Measurements from ENCODE around the gene MPST. TPM values are rescaled to one million over a fixed set of nuclear protein-coding genes. Genes with fewer than 3 reads are reported as not detected.

Gene MPST
- total RNA-seq, 1 experiment from 2014 or later = 51.2 TPM

DNA sequence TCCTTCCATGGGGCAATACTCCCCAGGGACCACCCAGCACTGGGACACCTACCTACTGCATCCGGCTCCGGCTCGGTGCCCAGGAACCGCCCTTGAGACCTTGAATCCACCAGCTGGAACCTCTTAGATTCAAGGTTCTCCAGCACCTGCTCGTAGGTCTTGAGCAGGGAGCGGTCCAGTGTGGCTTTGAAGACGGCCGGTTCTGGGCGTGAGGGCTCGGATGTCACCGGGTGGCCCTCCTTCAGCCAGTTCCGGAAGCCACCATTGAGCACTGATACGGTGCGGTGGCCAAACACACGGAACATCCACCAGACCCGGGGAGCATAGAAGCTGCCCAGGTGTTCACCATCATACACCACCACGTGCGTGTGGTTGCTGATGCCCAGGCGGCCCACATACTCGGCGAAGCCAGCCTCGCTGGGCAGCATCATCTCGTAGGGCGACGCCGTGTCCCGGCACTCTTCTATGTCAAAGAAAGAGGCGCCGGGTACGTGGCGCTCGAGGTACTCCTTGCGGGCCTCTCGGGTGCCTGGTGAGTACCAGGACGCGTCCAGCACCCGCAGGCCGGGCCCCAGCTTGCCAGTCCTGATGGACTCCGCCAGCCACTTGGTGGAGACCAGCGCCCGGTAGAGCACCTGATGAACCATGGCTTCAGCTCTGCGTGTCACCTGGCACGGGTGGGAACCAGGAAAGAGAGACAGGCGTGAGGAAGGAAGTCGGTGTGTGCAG, 1.3 kb upstream of the MPST start:
- H3K27me3 Mint-ChIP-seq (ENCODE audit: insufficient read depth, unreplicated experiment) = no peaks in the 10 kb centered on the region
- H3K4me1 Mint-ChIP-seq (ENCODE audit: insufficient read depth, unreplicated experiment) = peaks cover 22% of the 10 kb centered on the region
- H3K36me3 Mint-ChIP-seq (ENCODE audit: insufficient read depth, unreplicated experiment) = no peaks in the 10 kb centered on the region
- ChIA-PET CTCF (interaction anchor here (0.6 to 1.5 kb wide), 5 partner anchors 14 to 474 kb away, joined by 3 to 7 read pairs (median 3); no protein-coding TSS in a partner anchor), POLR2A (interaction anchor here (0.5 to 5.6 kb wide), 8 partner anchors 13 to 358 kb away, joined by 3 to 95 read pairs (median 8); no protein-coding TSS in a partner anchor)
- TF ChIP-seq CTCF (IDR thresholded peaks at IDR 0.05; ENCODE audit: unreplicated experiment) = no peak
- no peak for DNase-seq (ENCODE audit: unreplicated experiment)
- H3K4me3 Mint-ChIP-seq (ENCODE audit: unreplicated experiment) = peak overlapping the region; percentile 91
- BruUV-seq (replicated peaks) = no TSS peak
- H3K27ac Mint-ChIP-seq (ENCODE audit: low read depth, unreplicated experiment) = peak overlapping the region; percentile 54
- intact Hi-C loops (cut with micrococcal nuclease) = no loop called here
- no peaks in the 10 kb centered on the region for H3K9me3 Mint-ChIP-seq (ENCODE audit: unreplicated experiment)

GRCh38 chr22:37018815-37019308, 680 bp upstream of the MPST start:
- Mint-ChIP-seq H3K36me3 (ENCODE audit: insufficient read depth, unreplicated experiment) (peaks cover 3% of the 10 kb centered on the region), H3K27ac (ENCODE audit: low read depth, unreplicated experiment) (peak overlapping the region; percentile 54), H3K4me3 (ENCODE audit: unreplicated experiment) (peak overlapping the region; percentile 91), H3K4me1 (ENCODE audit: insufficient read depth, unreplicated experiment) (peaks cover 22% of the 10 kb centered on the region), H3K27me3 (ENCODE audit: insufficient read depth, unreplicated experiment) (no peaks in the 10 kb centered on the region), H3K9me3 (ENCODE audit: unreplicated experiment) (no peaks in the 10 kb centered on the region)
- no peak for TF ChIP-seq CTCF (IDR thresholded peaks at IDR 0.05; ENCODE audit: unreplicated experiment)
- peak; percentile 36 for DNase-seq (ENCODE audit: unreplicated experiment)
- ChIA-PET POLR2A (interaction anchor here (0.5 to 5.6 kb wide), 12 partner anchors 9 to 490 kb away, joined by 3 to 95 read pairs (median 7); partner anchors contain the start of genes EIF3D and IFT27), CTCF (interaction anchor here (0.6 to 2.0 kb wide), 7 partner anchors 12 to 474 kb away, joined by 3 to 11 read pairs (median 4); no protein-coding TSS in a partner anchor)
- intact Hi-C loops (cut with micrococcal nuclease) = no loop called here
- TSS peak; percentile 34 for BruUV-seq (replicated peaks)

DNA sequence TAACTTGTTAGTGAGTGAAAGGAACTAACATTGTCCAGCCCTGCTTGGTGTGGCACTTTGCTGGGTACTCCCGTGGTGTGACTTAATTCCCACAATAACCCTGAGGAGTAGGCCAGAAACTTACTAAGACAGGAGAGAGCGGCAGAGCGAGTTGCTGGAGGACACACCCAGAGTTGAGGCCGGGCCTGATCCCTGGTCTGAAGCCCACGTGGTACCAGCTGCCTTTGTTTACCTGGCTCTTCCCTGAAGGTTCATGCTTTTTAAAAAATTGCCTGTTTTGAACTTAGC, 594 bp downstream of the MPST start:
- intact Hi-C loops (cut with micrococcal nuclease) = no loop called here
- peaks cover 27% of the 10 kb centered on the region for H3K4me1 Mint-ChIP-seq (ENCODE audit: insufficient read depth, unreplicated experiment)
- CTCF ChIA-PET = interaction anchor here (0.6 to 2.0 kb wide), 8 partner anchors 10 to 32 kb away, joined by 3 to 11 read pairs (median 4); no protein-coding TSS in a partner anchor
- no peaks in the 10 kb centered on the region for H3K9me3 Mint-ChIP-seq (ENCODE audit: unreplicated experiment)
- peak overlapping the region; percentile 88 for H3K27ac Mint-ChIP-seq (ENCODE audit: low read depth, unreplicated experiment)
- peak overlapping the region; percentile 91 for H3K4me3 Mint-ChIP-seq (ENCODE audit: unreplicated experiment)
- H3K36me3 Mint-ChIP-seq (ENCODE audit: insufficient read depth, unreplicated experiment) = peaks cover 12% of the 10 kb centered on the region
- DNase-seq (ENCODE audit: unreplicated experiment) = peak; percentile 58
- no peak for TF ChIP-seq CTCF (IDR thresholded peaks at IDR 0.05; ENCODE audit: unreplicated experiment)
- TSS peak; percentile 52 for BruUV-seq (replicated peaks)
- H3K27me3 Mint-ChIP-seq (ENCODE audit: insufficient read depth, unreplicated experiment) = no peaks in the 10 kb centered on the region
- POLR2A ChIA-PET = interaction anchor here (0.6 to 5.6 kb wide), 9 partner anchors 11 to 491 kb away, joined by 3 to 95 read pairs (median 7); partner anchors contain the start of genes EIF3D and IFT27

GRCh38 chr22:37021041-37021440, 1.5 kb downstream of the MPST start:
- intact Hi-C loops (cut with micrococcal nuclease) = no loop called here

More at GRCh38 chr22:37021041-37021440, 1.5 kb downstream of the MPST start:
- no peak overlapping the region for H3K4me3 Mint-ChIP-seq (ENCODE audit: unreplicated experiment)
- ChIA-PET POLR2A (interaction anchor here (2.1 to 5.6 kb wide), 2 partner anchors 10 to 492 kb away, joined by 10 to 95 read pairs; partner anchors contain the start of gene EIF3D), CTCF (interaction anchor here (0.6 to 2.4 kb wide), 10 partner anchors 11 to 1668 kb away, joined by 3 to 20 read pairs (median 4); no protein-coding TSS in a partner anchor)
- H3K36me3 Mint-ChIP-seq (ENCODE audit: insufficient read depth, unreplicated experiment) = peaks cover 12% of the 10 kb centered on the region
- BruUV-seq (replicated peaks) = no TSS peak
- no peaks in the 10 kb centered on the region for H3K27me3 Mint-ChIP-seq (ENCODE audit: insufficient read depth, unreplicated experiment)
- TF ChIP-seq CTCF (IDR thresholded peaks at IDR 0.05; ENCODE audit: unreplicated experiment) = no peak
- no peak for DNase-seq (ENCODE audit: unreplicated experiment)
- no peaks in the 10 kb centered on the region for H3K9me3 Mint-ChIP-seq (ENCODE audit: unreplicated experiment)
- H3K27ac Mint-ChIP-seq (ENCODE audit: low read depth, unreplicated experiment) = no peak overlapping the region
- peaks cover 30% of the 10 kb centered on the region for H3K4me1 Mint-ChIP-seq (ENCODE audit: insufficient read depth, unreplicated experiment)

Measured in MCF 10A (cell line).